Lower leg skin (tissue), 3 donors: ENCODE data around the gene ATL1.

Experiments used
- POLR2A ChIP-seq, 2 donors: fragments of 450-650 bp; IDR thresholded peaks; one replicate each; pipeline ENCODE4 v1.6.1; 2016 to 2017; ENCODE audit warnings: antibody characterized with exemption in 2 of 2, mild to moderate bottlenecking in 1 of 2, moderate library complexity in 1 of 2
- TF ChIP-seq, protein P1 (sequence below), 3 donors: fragments of 450-650 bp; IDR thresholded peaks; one replicate each; pipeline ENCODE4 v1.5.1; 2016; ENCODE audit warnings: antibody characterized with exemption in 3 of 3, mild to moderate bottlenecking in 3 of 3, moderate library complexity in 2 of 3

- TF ChIP-seq POLR2A (IDR thresholded peaks at IDR 0.05) = no peak
- TF ChIP-seq, protein P1, sequence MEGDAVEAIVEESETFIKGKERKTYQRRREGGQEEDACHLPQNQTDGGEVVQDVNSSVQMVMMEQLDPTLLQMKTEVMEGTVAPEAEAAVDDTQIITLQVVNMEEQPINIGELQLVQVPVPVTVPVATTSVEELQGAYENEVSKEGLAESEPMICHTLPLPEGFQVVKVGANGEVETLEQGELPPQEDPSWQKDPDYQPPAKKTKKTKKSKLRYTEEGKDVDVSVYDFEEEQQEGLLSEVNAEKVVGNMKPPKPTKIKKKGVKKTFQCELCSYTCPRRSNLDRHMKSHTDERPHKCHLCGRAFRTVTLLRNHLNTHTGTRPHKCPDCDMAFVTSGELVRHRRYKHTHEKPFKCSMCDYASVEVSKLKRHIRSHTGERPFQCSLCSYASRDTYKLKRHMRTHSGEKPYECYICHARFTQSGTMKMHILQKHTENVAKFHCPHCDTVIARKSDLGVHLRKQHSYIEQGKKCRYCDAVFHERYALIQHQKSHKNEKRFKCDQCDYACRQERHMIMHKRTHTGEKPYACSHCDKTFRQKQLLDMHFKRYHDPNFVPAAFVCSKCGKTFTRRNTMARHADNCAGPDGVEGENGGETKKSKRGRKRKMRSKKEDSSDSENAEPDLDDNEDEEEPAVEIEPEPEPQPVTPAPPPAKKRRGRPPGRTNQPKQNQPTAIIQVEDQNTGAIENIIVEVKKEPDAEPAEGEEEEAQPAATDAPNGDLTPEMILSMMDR (IDR thresholded peaks at IDR 0.05) = no peak
Observed at GRCh38 chr14:50550294-50550693, 9.7 kb upstream of the ATL1 start.
